HuH-7 (cell line): ENCODE measurements around the gene NME5.

Experiments used
- DNase-seq: peaks from one replicate; pipeline ENCODE4 v3.0.0; 2011; ENCODE audit warnings: low spot score

The NME5 gene

GRCh38 chr5:138132543-138132942, 6.7 kb downstream of the NME5 start:
- DNase-seq, result no peak

GRCh38 chr5:138129347-138129746, 9.9 kb downstream of the NME5 start:
- no peak for DNase-seq

GRCh38 chr5:138128334-138128733, 10.9 kb downstream of the NME5 start:
- DNase-seq, result no peak

- no peak for DNase-seq
Measured at GRCh38 chr5:138115254-138115653, 24.0 kb downstream of the NME5 start.

GRCh38 chr5:138111937-138112336, 27.3 kb downstream of the NME5 start:
- no peak for DNase-seq

- no peak for DNase-seq
Measured at GRCh38 chr5:138111181-138111580, 28.0 kb downstream of the NME5 start.

GRCh38 chr5:138110266-138110963, 28.8 kb downstream of the NME5 start:
- no peak for DNase-seq

- DNase-seq, result no peak
Measured at GRCh38 chr5:138109463-138110265, 29.6 kb downstream of the NME5 start.

GRCh38 chr5:138107213-138107612, 32.0 kb downstream of the NME5 start:
- DNase-seq, result no peak

- DNase-seq, result no peak
Measured at GRCh38 chr5:138105709-138106108, 33.5 kb downstream of the NME5 start.

- DNase-seq, result no peak
Measured at GRCh38 chr5:138103319-138103637, 36.0 kb downstream of the NME5 start.

- DNase-seq, result no peak
Measured at GRCh38 chr5:138102454-138103318, 36.5 kb downstream of the NME5 start.

- DNase-seq, result no peak
Measured at GRCh38 chr5:138096997-138097828, 42.0 kb downstream of the NME5 start.

- no peak for DNase-seq
Measured at GRCh38 chr5:138096363-138096762, 42.9 kb downstream of the NME5 start.

GRCh38 chr5:138095100-138095907, 43.9 kb downstream of the NME5 start:
- no peak for DNase-seq

GRCh38 chr5:138093036-138093435, 46.2 kb downstream of the NME5 start:
- no peak for DNase-seq

GRCh38 chr5:138092301-138092700, 46.9 kb downstream of the NME5 start:
- DNase-seq, result no peak

- no peak for DNase-seq
Measured at GRCh38 chr5:138091685-138092084, 47.5 kb downstream of the NME5 start.

GRCh38 chr5:138083702-138084101, 55.5 kb downstream of the NME5 start, which contains the start of gene WNT8A:
Gene WNT8A (plus strand): TSS chr5:138084033. CDS start chr5:138084128, 95 bp downstream.
- no peak for DNase-seq

GRCh38 chr5:138082033-138082432, 57.2 kb downstream of the NME5 start:
- DNase-seq, result no peak
